Measurements from ENCODE around the gene NF1. TPM values are rescaled to one million over a fixed set of nuclear protein-coding genes. Genes with fewer than 3 reads are reported as not detected.

Gene NF1, protein sequence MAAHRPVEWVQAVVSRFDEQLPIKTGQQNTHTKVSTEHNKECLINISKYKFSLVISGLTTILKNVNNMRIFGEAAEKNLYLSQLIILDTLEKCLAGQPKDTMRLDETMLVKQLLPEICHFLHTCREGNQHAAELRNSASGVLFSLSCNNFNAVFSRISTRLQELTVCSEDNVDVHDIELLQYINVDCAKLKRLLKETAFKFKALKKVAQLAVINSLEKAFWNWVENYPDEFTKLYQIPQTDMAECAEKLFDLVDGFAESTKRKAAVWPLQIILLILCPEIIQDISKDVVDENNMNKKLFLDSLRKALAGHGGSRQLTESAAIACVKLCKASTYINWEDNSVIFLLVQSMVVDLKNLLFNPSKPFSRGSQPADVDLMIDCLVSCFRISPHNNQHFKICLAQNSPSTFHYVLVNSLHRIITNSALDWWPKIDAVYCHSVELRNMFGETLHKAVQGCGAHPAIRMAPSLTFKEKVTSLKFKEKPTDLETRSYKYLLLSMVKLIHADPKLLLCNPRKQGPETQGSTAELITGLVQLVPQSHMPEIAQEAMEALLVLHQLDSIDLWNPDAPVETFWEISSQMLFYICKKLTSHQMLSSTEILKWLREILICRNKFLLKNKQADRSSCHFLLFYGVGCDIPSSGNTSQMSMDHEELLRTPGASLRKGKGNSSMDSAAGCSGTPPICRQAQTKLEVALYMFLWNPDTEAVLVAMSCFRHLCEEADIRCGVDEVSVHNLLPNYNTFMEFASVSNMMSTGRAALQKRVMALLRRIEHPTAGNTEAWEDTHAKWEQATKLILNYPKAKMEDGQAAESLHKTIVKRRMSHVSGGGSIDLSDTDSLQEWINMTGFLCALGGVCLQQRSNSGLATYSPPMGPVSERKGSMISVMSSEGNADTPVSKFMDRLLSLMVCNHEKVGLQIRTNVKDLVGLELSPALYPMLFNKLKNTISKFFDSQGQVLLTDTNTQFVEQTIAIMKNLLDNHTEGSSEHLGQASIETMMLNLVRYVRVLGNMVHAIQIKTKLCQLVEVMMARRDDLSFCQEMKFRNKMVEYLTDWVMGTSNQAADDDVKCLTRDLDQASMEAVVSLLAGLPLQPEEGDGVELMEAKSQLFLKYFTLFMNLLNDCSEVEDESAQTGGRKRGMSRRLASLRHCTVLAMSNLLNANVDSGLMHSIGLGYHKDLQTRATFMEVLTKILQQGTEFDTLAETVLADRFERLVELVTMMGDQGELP (N-terminal part only)
- total RNA-seq: 37.4 and 56.9 TPM in 2 replicates

DNA sequence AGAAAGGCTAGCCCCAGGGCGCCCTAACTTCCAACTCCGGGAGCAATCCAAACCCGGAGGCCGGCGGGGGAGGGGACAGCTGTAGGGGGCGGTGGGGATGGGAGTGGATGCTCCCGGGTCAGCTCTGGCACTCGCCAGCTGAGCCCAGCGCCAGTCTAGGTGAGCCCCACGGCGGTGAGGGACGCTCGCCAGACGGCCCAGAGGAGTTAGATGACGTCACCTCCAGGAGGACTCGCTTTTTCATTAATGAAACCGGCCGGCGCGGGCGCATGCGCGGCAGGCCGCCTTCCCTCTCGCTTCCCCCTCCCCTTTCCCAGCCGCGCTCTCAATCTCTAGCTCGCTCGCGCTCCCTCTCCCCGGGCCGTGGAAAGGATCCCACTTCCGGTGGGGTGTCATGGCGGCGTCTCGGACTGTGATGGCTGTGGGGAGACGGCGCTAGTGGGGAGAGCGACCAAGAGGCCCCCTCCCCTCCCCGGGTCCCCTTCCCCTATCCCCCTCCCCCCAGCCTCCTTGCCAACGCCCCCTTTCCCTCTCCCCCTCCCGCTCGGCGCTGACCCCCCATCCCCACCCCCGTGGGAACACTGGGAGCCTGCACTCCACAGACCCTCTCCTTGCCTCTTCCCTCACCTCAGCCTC is at the start of gene NF1:
Gene NF1, plus strand, starts transcription at position 378 of the 636 bp plus-strand sequence. CDS start 333 bp downstream, outside the sequence.

DNA sequence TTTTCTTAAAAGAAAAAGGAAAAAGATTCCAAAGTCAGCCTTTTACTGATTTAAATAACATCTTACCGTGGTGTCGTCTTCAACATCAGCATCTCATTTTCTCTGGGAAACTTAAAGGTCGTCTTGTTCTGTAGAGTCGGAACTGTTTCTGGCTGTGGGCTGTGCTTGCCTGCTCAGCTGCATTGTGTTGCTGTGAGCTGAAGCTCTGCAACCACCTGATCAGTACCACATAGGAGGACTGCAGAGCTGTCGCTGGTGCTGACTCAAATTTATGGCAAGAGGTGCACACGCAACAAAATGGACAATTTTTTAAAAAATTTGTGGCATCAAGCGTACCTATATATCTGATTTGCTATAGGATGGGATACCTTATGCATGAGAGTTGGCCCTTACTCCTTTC is 202.3 kb downstream of the NF1 start, which contains the start of gene OMG:
Gene OMG, minus strand, starts transcription at position 150 of the 400 bp plus-strand sequence. CDS start 908 bp downstream, outside the sequence.

DNA sequence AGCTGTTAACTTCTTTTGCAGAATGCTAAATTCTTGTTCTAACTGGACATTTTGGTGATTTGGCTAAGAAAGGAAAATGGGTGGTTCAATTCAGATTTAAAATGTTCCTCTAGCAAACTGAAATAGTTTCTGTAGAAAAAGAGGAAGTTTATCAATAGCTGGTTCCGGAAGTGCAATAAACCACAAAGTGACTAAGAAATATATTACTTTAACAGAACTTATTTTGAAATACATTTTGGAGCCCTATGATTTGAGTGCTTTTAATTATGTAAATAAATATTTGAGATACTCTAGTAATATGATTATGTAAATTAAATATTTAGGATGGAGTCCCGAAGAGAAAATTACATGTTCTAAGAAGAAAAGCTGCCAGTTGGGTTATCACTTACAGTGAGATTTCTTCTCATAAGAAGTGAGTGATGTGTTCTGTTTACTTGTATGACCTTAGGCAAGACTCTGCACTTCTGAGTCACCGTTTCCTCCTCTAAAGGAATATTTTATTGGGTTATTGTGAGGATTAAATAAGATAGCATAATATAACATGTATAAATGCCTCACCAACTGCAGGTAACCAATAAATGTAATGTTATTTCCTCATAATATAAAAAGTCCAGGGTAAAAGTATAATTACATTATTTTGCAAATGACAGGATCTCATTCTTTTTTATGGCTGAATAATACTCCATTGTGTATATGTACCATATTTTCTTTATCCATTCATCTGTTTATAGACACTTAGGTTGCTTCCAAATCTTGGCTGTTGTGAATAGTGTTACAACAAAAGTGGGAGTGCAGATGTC is 219.4 kb downstream of the NF1 start, which contains the start of gene EVI2B:
Gene EVI2B, minus strand, starts transcription at position 73 of the 800 bp plus-strand sequence. CDS start 8,445 bp downstream, outside the sequence.

GRCh38 chr17:31321481-31321880 is 226.7 kb downstream of the NF1 start, which contains the start of gene EVI2A:
Gene EVI2A, minus strand, starts transcription at chr17:31321622. Its CDS starts 2,609 bp downstream, at chr17:31319013.

DNA sequence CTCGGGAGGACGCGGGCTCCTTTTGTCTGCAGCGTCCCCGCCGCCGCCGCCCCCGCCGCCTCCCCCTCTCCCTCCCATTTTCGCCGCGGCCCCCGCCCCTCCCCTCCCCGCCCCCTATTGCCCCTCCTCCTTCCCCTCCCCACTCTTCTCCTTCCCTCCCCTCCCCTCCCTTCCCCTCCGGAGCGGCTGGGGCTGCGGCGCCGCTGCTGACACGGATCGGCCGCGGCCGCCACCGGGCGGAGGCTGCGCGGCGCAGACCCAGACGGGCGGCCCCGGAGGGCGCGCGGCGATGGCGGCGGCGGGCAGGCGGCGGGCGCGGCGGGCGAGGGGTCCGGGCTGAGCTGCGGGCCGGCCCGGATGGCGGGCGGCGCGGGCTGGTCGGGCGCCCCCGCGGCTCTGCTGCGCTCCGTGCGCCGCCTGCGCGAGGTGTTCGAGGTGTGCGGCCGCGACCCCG is 296.7 kb downstream of the NF1 start, which contains the start of gene RAB11FIP4:
Gene RAB11FIP4, plus strand, starts transcription at position 180 of the 454 bp plus-strand sequence. Its CDS starts 178 bp downstream, at position 358.

Other genes with a start within 250 kb of the NF1 start
- gene TEFM, start 188.7 kb upstream of the NF1 start, total RNA-seq: 10.1 and 12.1 TPM in 2 replicates
- gene ADAP2, start 173.0 kb upstream of the NF1 start, total RNA-seq: 7.9 and 12.1 TPM in 2 replicates
- gene RNF135, start 123.9 kb upstream of the NF1 start, total RNA-seq: 8.2 and 14.1 TPM in 2 replicates
- not detected in 2 replicates for gene OMG, start 202.3 kb downstream of the NF1 start, total RNA-seq
- under 0.01 TPM in 1 of 2 replicates, not detected in the other for gene EVI2B, start 219.1 kb downstream of the NF1 start, total RNA-seq
- 2.5 and 4.5 TPM in 2 replicates for gene EVI2A, start 226.6 kb downstream of the NF1 start, total RNA-seq